ENCODE measurements around the gene LRWD1.
"Not testable (repeated sequence)": the region's sequence is repeated elsewhere in the genome, so short reads cannot be mapped to it uniquely, and the experiment has no call there.

LRWD1 gene

GRCh38 chr7:102498321-102498720 is 33.5 kb downstream of the LRWD1 start:
- not testable (repeated sequence) for DNase-seq

GRCh38 chr7:102503141-102503540 is 38.4 kb downstream of the LRWD1 start:
- not testable (repeated sequence) for DNase-seq

- DNase-seq = not testable (repeated sequence)
Observed at GRCh38 chr7:102505298-102506185, 40.8 kb downstream of the LRWD1 start.

- DNase-seq = not testable (repeated sequence)
Observed at GRCh38 chr7:102507410-102508088, 42.8 kb downstream of the LRWD1 start.

- not testable (repeated sequence) for DNase-seq
Observed at GRCh38 chr7:102510575-102510974, 45.8 kb downstream of the LRWD1 start.

- not testable (repeated sequence) for DNase-seq
Observed at GRCh38 chr7:102511860-102512522, 47.2 kb downstream of the LRWD1 start.

- DNase-seq = not testable (repeated sequence)
Observed at GRCh38 chr7:102512642-102513221, 47.9 kb downstream of the LRWD1 start.

GRCh38 chr7:102514881-102515721 is 50.3 kb downstream of the LRWD1 start:
- DNase-seq = not testable (repeated sequence)

GRCh38 chr7:102515889-102516288 is 51.1 kb downstream of the LRWD1 start:
- not testable (repeated sequence) for DNase-seq

- DNase-seq = not testable (repeated sequence)
Observed at GRCh38 chr7:102516951-102517350, 52.2 kb downstream of the LRWD1 start.

- not testable (repeated sequence) for DNase-seq
Observed at GRCh38 chr7:102517550-102518147, 52.9 kb downstream of the LRWD1 start, which contains the start of gene RASA4B. Gene RASA4B, minus strand, starts transcription at chr7:102517777. Its CDS starts 67 bp downstream, at chr7:102517710.

GRCh38 chr7:102520797-102521196 is 56.0 kb downstream of the LRWD1 start:
- not testable (repeated sequence) for DNase-seq
